ENCODE data around the gene CSNK2A2.

The CSNK2A2 gene

GRCh38 chr16:58138852-58139251, 59.1 kb downstream of the CSNK2A2 start:
- no peak for DNase-seq (ENCODE audit: low spot score)

DNA sequence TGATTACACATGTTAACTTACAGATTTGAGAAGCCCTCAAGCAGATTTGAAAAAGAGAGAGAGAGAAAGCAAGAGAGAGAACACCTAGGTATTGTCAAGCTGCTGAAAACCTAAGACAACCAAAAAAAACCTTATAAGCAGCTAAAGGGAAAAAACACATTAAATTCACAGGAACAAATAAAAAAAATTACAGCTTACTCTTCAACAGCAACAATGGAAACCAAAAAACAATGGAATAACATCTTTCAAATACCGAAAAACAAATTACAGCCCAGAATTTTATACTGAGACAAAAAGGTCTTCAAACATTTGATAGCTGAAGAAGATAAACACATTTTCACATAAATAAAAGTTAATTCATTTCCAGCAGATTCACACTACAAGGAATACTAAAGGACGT, 60.3 kb downstream of the CSNK2A2 start:
- no peak for DNase-seq (ENCODE audit: low spot score)

DNA sequence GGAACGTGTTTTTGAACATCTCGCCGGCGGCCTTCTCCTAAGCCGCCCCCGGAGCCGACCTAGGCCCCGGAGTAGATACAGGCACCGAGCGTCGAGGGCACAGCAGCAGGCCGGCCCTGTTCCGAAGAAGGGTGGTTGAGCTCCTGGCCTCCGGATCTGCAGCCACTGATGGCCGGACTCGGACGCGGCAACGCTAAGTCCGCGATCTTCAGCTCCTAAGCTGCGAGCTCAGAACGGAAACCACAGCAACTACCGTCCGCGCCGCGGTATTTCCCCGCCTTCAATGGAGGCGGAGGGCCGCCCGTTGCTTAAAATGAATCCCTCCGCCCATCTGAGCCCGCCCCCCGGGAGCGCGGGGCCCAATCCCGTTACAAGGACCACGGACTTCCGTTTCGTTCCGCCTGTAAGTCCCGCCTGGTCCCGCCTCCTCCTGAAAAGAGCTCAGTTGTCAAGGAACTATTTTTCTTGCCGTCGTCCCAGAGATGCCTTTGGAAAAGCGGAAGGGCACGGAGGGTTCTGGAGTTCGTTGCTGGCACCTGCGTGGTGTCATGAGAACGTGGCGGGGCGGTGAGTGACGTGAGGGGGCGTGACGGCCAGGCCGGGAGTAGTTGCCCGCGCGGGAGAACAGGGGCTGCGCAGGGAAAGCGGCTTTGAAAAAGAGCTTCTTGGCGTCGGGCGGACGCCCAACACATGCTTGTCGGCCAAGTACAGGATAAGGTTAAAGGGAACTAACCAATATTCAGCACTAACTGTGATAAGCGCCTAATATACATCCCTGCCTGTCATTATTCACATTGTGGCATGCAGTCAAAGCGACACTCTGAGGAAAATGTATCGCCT, 68.6 kb downstream of the CSNK2A2 start, which contains the start of gene CFAP20:
Gene CFAP20 (minus strand): TSS at position 285 of the 840 bp plus-strand sequence. CDS start 266 bp downstream, at position 19.
- DNase-seq (ENCODE audit: low spot score): peak; percentile 100

DNA sequence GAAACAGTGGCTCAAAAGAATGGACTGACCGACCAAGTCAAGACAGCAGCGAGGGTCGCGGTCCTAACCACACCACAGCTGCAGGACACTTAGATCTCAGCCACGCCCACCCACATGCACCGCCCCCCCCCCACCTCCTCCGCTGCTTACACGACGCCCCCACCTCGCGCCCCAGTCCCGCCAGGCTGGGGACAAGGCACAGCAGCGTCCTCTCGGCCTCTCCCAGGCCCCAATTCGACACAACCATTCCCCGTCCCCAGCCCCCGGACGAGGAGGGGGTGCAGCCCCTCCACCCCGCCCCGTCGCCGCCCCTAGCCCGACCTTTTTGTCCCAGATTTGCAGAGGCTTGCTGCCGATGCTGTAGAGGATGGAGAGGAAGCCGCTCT, 69.2 kb downstream of the CSNK2A2 start:
- no peak for DNase-seq (ENCODE audit: low spot score)

DNA sequence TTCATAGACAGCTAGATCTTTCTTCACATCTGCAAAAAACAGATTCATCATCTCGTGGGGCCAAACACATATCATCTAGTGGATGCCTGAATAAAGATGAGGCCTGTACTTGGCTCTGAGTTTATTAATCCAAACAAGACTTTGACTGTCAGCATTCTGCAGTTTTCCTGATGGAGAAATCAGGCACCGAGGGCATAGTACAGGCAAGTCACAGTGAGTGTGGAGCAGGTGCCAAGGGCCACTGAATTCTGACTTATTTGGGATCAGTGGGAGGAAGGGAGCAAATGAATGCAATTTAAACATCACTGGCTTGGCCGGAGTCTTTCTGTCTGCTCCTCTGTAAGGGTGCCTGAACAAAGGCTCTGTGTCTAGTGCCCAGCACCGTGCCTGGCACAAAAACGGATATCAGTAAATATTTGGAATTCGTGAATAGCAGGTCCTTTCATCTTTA, 69.7 kb downstream of the CSNK2A2 start:
- no peak for DNase-seq (ENCODE audit: low spot score)

DNA sequence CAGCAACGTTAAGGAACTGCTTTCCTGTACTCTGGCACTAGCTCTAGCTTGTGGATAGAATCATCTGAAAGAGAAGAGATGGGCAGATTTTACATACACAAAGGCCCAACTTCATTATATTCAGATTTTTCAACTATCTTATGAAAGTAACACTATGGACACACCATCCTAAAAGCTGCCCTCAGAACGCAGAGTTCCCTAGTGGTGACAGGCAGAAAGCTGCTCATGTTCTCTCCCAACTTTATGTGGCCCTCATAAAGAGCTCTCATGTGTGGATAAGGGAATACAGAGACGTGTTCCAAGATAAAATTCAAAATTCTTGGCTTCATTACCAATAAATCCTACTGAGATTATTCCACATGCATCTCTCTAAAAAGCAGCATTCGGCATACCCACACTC, 70.3 kb downstream of the CSNK2A2 start:
- no peak for DNase-seq (ENCODE audit: low spot score)

GRCh38 chr16:58127033-58127556, 70.8 kb downstream of the CSNK2A2 start:
- peak; percentile 59 for DNase-seq (ENCODE audit: low spot score)

DNA sequence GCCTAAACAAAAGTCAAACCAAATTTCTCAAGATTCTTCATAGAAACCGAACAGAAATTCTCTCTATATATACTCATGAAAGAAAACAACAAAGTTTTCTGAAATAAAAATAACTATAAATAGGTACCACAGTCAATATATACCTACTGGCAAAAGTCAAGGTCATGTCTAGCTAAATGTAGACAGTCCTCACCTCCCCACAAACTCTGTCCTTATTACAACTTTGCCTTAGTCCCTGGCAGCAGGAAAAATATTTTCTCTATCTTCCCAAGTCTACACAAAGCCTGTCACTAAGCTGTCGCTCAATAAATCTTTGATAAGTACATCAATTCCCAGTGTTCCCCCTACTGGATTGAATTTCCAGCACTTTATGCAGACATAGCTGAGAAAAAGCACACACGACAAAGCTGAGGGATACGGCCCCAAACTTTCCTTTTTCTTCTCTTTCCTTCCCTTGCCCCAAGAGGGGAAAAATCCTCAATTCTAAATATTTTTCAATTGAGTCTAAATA, 71.4 kb downstream of the CSNK2A2 start:
- no peak for DNase-seq (ENCODE audit: low spot score)

DNA sequence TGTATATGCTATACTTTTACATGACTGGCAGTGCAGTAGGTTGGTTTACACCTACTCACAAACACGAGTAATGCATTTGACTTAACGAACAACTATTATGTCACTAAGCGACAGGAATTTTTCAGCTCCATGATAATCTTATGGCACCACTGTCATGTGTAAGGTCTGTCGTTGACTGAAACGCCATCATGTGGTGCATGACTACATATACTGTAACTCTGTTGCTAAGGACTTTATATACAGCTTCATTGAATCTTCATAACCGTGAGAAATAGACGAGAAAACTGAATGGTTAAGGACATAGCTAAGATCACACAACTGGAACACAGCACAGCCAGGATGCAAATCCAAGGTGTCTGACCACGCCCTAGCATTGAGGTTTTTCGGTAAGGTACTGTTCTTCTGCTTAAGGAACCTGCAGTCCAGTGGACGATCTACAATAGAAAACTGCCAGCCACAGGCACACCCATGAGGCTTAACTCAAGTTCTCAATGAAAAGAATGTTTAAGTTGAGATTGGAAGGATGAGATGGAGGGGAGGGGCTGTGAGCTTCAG, 72.0 kb downstream of the CSNK2A2 start:
- DNase-seq (ENCODE audit: low spot score): no peak

DNA sequence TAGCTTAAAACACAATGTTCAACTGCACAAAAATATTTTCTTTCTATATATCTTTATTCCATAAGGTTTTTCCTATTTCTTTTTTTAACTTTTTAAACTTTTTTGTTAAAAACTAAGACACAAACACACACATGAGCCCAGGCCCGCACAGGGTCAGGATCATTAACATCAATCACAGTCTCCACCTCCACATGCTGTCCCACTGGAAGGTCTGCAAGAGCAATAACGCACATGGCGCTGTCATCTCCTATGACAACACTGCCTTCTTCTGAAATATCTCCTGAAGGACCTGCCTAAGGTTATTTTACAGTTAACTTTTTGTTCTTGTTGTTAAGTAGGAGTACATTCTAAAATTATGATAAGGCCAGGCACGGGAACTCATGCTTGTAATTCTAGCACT, 72.9 kb downstream of the CSNK2A2 start:
- no peak for DNase-seq (ENCODE audit: low spot score)

DNA sequence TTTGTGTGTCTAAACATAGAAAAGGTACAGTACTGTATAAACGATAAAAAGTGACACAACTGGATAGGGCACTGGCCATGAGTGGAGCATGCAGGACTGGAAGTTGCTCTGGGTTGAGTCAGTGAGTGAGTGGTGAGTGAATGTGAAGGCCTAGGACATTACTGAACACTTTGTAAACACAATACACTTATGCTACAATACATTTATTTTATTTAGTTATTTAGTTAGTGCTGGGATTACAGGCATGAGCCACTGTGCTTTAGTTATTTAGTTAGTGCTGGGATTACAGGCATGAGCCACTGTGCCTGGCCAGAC, 73.3 kb downstream of the CSNK2A2 start:
- peak; percentile 44 for DNase-seq (ENCODE audit: low spot score)

DNA sequence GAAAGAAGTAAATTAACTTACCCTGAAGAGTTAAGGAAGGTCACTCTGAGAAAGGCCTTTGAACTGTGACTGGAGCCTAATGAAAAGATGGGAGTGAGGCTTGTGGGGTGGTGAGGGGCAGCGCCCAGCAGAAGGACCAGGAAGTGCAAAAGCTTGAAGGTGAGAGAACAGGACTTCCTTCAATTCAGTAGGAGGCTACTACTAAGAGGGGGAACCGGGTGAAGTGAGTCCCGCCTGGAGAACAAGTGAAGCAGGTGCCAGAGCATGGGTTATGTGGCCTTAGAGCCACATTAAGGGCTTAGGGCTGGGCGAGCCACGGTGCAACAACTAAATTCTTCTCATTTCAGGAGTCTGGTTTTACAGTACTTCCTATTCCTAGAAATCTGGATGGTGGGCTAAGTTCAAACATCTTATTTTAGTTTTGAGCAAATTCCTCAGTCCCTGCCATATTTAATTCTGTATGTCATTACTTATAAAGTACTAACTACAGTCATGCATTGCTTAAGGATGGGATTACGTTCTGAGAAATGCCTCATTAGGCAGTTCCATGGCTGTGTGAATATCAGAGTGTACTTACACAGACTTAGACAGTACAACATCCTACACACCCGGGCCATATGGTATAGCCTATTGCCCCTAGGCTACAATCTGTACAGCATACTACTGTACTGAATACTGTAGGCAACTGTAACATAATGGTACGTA, 73.9 kb downstream of the CSNK2A2 start:
- DNase-seq (ENCODE audit: low spot score): no peak

- DNase-seq (ENCODE audit: low spot score): no peak
Observed at GRCh38 chr16:58121132-58121531, 76.8 kb downstream of the CSNK2A2 start.

GRCh38 chr16:58120234-58120633, 77.7 kb downstream of the CSNK2A2 start:
- no peak for DNase-seq (ENCODE audit: low spot score)

GRCh38 chr16:58119509-58119845, 78.4 kb downstream of the CSNK2A2 start:
- DNase-seq (ENCODE audit: low spot score): no peak

DNA sequence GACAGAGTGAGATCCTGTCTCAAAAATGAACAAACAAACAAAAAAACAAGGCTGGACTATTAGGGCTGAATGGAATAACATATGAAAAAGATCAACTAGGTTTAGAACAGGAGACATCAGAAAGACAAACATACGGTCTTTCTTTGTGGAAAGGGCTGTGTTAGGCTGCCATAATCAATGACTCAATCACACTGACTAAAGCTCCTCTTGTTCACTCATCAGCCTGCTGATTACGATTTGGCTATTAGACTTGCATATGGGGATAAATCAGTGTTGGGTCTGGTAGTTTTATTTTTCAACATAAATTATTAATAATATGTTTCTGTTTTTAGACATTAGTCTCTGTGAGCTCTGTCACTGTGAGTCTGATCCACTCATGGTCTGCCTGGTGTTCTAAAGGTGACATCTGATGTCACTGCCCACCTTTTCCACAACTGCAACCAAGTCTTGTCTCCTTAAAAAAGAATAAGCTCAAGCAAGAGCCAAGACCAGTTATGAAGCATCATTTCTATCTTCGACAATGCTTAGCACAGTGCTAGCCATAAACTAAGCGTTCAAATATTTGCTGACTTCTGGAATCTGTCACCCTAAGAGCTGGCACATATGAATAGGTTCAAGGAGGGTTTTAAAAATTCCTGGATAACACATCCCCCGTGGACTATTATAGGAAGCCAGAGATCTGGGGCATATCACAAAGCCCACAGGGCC, 79.0 kb downstream of the CSNK2A2 start:
- no peak for DNase-seq (ENCODE audit: low spot score)

DNA sequence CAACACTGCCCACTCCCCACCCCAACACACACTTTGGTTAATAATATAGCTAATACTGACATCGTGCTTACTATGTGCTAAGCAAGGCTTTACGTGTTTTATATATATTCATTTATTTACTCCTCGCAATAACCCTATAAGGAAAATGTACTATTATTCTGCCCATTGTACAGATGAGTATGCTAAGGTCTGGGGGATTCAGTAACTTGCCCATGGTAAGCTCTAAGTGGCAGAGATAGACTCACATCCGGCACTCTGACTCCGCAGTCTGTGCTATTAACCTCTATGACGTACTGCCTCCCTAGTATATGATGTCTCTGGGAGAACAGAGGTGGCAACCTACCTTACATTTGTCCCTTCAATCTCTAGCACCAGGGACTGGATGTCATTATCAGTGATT, 81.4 kb downstream of the CSNK2A2 start:
- DNase-seq (ENCODE audit: low spot score): no peak

DNA sequence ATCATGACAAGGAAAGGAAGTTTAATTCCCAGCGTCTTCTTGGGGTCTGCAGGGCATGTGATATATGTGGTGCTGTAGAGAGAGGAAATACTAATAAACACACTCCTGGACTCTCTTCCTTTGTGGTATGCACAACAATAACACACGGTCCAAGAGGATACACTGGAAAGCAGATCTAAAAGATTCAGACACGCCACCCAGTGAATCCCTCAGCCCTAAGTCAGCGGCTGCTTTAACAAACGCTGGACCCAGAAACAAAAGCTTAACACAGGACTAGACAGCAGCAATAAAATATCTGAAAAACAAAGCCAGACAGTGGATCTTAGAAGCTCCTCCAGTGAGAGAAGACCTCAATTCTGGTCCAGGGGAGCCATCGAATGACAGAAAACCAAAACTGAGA, 81.8 kb downstream of the CSNK2A2 start:
- DNase-seq (ENCODE audit: low spot score): no peak

DNA sequence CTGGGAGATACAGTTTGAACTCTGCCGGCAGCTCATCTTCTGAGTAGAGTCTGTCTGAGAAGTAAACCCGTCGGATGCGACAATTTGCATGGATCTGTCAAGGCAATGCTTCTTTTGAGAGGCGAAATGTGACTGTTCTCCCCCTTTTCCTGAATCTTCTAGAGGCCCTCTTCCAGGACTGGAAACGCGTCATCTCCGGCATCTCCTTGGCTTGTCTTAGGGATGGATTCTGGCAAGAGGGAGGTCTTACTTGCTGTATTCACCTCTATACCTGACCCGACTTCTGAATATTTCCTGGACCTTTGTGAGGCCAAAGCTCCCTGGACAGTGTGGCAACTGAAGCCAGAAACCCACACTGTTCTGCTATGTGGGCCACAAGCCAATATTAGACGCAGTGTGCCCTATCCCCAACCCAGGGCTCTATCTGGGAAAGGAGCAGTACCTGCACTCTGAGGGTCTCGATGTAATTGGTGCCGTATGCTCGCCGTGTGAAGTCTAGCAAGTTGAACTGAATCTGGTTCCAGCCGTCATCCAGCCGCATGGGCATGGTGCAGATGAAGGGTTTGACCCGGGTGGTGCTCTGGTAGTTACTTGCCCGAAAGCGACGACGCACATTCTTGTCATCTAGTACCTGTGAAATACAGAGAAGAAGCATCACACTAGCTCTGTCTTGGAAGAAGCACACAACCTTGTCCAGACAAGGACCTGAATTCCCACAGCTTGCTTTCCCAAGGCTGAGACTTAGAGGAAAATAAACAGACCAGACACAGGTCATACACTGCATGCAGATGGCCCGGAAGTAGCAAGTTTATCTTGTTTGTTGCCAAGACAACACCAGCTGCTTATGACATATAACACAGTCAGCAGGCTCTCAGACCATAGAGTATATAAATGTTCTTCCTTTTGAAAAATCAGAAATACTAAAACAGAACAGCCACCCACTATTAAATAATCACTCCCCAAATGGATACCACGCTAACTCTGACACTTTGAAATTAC, 82.8 kb downstream of the CSNK2A2 start:
- DNase-seq (ENCODE audit: low spot score): no peak

DNA sequence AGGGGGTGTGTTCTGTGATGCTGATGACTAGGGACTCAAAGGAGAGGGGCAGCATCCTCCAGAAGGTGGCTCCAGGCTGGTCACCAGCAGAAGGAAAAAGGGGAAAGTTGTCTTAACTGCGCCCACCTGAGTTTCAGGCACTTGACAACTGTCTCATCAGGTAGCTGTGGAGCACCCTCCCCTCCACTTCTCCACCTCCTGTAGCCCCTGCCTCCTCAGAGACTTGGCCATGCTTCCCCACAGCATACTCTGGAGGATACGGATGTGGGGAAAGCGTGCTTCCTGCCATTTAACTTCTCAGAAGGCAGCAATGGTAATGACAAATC, 86.6 kb downstream of the CSNK2A2 start:
- no peak for DNase-seq (ENCODE audit: low spot score)
